Measurements from ENCODE around the gene LTO1.
A peak's percentile ranks its signal among the peaks of the same experiment; 100 is the strongest.

Gene LTO1

GRCh38 chr11:69644071-69644961, 30.8 kb downstream of the LTO1 start:
- no peak for DNase-seq

- DNase-seq, result no peak
These were observed 31.5 kb downstream of the LTO1 start for GRCh38 chr11:69643646-69644045.

- peak; percentile 67 for DNase-seq
These were observed 32.1 kb downstream of the LTO1 start for GRCh38 chr11:69642913-69643632.

DNA sequence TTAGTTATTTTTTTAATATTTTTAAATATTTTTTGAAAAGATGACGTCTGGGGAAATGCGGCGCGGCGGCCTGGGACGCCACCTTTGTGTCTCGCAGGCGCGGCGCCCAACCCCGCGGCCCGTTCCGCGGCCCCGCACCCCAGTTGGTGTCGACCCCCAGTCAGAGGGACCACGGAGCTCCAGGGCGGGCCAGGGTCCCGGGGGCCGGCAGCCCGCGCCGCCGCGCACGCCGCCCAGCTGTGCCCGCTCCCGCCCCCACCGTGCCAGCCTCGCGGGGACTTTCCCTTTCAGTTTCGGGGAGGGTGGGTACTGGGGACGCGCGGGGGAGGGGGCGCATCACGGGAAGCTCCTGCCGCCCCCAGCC, 32.6 kb downstream of the LTO1 start:
- DNase-seq, result peak; percentile 56

GRCh38 chr11:69641681-69642548, 33.2 kb downstream of the LTO1 start:
- DNase-seq, result no peak

DNA sequence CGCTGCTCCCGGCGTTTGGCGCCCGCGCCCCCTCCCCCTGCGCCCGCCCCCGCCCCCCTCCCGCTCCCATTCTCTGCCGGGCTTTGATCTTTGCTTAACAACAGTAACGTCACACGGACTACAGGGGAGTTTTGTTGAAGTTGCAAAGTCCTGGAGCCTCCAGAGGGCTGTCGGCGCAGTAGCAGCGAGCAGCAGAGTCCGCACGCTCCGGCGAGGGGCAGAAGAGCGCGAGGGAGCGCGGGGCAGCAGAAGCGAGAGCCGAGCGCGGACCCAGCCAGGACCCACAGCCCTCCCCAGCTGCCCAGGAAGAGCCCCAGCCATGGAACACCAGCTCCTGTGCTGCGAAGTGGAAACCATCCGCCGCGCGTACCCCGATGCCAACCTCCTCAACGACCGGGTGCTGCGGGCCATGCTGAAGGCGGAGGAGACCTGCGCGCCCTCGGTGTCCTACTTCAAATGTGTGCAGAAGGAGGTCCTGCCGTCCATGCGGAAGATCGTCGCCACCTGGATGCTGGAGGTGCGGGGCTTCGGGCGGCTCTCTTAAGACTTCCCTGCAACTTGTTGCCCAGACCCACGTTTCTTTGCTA, 34.1 kb downstream of the LTO1 start, which contains the start of gene CCND1:
TSS of gene CCND1 (plus strand) at position 162 of the 587 bp plus-strand sequence. CDS start at position 320, 158 bp downstream.
- peak; percentile 50 for DNase-seq

DNA sequence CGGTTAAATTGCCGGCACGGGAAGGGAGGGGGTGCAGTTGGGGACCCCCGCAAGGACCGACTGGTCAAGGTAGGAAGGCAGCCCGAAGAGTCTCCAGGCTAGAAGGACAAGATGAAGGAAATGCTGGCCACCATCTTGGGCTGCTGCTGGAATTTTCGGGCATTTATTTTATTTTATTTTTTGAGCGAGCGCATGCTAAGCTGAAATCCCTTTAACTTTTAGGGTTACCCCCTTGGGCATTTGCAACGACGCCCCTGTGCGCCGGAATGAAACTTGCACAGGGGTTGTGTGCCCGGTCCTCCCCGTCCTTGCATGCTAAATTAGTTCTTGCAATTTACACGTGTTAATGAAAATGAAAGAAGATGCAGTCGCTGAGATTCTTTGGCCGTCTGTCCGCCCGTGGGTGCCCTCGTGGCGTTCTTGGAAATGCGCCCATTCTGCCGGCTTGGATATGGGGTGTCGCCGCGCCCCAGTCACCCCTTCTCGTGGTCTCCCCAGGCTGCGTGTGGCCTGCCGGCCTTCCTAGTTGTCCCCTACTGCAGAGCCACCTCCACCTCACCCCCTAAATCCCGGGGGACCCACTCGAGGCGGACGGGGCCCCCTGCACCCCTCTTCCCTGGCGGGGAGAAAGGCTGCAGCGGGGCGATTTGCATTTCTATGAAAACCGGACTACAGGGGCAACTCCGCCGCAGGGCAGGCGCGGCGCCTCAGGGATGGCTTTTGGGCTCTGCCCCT, 34.7 kb downstream of the LTO1 start:
- DNase-seq, result no peak

- no peak for DNase-seq
These were observed 35.3 kb downstream of the LTO1 start for GRCh38 chr11:69639831-69640230.

DNA sequence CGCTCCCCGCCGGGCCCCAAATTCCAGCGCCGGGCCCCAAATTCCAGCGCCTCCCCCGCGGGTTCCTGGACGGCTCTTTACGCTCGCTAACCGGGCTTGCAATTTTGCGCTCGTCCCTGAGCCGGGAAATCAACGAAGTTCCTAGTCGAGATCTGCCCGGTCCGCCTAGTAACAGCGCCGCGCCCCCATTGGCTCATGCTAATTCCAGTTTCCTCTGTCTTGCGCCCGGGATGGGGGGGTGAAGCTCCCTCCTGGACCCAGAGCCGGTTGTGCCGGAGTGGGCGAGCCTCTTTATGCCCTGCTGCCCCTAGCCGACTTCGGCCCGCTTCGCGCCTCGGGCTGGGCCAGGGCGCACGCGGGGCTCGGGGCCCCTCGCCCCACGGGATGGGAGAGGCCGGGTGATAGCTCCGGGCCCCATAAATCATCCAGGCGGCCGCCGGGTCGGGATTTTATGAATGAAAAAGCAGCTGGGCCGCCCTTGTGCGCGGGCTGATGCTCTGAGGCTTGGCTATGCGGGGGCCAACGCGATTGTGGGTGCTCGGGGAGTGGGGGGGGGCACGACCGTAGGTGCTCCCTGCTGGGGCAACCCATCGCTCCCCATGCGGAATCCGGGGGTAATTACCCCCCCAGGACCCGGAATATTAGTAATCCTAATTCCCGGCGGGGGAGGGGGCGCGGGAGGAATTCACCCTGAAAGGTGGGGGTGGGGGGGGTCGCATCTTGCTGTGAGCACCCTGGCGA, 36.0 kb downstream of the LTO1 start:
- DNase-seq, result no peak

DNA sequence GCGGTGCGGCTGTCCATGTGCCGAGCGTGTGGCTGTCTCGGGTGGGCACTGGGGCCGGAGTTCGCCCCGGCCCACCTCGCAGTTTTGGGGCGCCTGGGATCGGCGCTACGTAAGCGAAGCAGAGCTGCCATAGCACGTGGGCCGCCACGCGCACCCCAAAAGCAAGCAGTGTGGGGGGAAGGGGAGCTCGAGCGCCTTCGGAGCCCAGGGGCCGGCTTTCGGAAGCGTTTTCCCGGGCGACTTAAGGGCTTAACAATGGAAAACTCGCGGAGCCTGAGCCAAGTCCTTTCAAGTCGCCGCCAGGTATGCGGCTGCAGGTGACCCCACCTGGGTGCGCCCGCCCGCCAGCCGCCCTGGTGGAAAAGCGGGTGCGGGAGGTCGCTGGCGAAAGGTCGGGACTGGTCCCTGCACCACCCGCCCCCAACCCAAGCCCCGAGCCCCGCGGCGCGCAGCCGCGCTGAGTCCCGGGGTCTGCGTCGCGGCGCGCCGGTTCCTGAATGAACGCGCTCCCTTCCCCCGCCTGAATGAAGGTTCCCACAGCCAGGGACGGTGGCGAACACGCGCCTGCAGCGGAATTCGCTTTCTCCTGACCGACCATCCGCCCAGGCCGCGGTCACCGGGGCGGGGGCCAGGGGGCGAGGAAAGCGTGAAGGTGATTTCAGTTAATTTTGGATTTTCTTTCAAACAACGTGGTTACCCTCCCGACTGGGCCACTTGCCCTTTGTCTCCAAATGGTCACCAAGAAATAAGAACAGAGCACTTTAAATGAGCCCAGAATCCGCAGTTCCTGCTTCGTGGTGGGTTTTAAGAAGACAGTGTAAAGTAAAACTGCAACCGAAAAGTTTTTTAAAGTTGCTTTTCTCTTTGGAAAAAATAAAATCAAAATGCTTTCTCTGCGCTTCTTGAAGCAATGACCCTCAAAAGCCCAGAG, 36.9 kb downstream of the LTO1 start:
- no peak for DNase-seq

DNA sequence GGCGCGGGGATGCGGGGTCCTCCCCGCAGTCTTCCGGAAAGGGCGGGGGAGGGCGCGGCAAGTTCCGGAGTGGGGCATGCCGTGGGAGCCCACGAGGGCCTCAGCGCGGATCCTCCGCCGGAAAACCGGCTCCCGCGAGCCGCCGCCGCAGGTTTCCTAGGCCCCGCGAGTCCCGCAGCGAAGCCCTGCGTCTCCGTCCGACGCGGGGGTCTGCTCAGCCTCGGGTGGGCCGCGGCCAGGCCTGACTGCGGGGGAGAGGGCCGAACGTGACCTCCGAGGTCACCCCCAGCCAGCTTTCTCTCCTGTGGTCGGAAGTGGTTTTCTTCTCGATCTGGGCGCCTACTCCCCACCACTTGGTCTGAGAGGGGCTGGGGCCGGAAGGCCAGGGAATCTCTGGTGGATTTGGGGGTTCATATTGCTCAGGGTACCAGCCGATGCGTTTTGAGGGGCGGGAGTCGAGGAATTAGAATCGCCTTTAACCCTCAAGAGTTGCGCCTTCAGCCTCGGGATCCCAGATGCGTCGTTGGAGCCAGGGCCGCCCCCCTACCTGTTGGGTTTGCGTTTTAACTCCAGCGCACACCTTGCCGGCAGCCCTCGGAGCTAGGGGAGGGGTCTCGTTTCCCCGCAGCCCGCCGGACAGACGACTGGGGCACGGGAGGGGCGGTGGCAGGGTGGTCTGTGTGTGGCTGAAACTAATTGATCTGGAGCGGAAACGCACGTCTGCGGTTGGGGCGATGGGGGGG, 37.8 kb downstream of the LTO1 start:
- DNase-seq, result no peak

DNA sequence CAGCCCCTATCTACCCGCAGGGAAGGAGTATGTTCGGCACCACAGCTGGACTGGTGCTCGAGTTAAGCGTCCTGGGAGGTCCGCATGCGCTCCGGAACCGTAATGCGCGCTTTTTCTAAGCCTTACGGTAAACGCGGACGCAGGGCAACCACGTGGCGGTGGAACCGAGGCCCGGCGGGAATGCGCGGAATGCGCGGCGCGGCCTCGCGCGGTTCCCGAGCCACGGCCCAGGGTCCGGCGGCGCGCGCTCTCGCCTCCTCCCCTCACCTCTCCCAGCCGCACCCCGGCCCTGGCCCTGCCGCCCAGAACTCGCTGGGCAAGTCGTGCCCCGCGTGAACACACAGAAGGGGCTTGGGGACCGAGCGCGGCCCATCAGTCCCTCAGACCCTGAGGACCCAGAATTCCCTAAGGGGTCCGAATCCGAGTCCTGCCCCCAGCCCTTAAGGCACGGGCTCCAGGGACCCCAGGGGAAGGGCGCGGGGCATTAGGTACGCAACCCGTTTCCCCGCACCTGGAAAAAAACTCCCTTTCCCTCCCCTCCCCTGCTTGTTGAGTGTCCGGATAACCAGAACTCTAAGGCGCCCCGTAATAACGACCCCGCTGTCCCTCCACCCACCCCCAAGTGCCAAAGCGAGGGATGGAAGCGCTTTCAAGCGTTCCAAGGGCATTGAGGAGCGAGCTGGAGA, 38.5 kb downstream of the LTO1 start:
- no peak for DNase-seq

DNA sequence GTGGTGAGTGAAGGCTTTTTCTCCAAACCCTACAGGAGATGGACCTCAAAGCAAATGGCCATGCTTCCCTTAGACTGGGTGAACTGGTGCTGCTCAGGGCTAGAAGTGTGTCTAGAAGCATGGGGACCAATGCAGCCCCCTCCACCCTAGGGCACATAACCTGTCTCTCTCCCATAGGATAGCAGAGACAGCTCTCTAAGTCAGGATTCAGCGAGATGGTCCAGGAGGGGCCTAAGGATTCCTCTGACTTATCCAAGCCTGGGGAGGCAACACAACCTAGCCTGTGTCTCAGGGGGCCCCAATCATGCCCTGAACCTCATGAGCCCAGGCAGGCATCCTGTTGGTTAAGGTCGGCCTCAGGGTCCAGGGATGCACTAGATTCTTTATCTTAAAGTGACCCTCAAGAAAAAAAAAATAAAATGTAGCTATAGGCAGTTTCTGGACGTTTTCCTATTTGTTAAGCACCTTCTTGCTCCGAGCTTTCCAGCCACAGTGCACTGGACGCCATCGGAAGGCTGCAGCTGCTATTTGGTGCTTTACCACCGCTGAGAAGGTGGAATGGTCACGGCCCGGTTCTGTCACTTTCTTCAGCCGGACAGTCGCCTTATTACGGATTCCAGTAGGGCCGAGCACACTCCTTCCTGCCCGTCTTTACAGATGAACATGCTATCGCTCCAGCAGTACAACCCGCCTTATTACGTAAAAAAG, 39.2 kb downstream of the LTO1 start:
- DNase-seq, result no peak

GRCh38 chr11:69635195-69635594, 40.0 kb downstream of the LTO1 start:
- no peak for DNase-seq

DNA sequence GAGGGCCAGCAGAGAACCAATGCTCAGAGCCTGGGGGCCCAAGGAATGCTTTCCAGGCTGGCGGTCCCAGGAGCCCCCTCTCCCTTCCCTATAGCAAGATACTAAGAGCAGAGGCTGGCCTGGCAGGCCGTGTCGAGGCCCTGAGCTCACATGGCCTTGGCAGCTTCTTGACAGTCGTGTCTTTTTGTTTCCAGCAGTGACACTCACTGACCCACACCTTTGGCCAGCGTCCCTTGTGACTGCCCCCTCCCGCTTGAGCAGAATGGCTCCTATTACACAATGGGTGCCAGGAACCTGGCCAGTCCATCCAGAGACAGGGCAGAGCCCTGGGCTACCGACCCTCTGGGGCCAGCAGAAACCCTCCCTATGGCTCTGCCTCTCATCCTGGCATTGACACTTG, 40.6 kb downstream of the LTO1 start:
- DNase-seq, result no peak

DNA sequence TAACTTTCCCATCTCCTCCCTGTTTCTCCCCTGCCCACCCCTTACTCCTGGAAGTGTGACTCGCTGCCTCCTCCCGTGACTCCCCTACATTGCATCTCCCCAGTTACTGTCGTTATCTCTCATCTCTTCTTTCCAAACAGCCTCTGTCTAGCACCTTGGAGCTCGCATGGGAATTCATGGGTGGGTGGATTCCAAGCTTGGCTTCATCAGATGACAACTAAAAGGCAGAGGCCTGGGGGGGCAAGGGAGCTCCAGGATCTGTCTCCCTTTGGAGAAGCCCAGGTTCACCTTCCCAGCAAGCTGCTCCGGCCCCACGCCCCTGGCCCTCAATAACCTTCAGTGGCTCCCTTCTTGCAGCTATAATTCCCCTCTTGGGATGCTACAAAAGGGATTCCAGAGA, 41.1 kb downstream of the LTO1 start:
- no peak for DNase-seq

DNA sequence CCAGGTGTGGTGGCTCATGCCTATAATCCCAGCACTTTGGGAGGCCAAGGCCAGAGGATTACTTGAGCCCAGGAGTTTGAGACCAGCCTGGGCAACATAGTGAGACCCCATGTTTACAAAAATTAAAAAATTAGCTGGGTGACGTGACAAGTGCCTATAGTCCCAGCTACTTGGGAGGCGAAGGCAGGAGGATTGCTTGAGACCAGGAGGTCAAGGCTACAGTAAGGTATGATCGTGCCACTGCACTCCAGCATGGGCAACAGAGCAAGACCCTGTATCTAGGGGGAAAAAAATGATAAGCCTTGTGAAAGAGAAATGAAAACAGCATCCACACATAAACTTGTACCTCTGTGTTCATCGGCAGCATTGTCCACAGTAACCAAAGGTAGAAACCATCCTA, 42.3 kb downstream of the LTO1 start:
- no peak for DNase-seq

DNA sequence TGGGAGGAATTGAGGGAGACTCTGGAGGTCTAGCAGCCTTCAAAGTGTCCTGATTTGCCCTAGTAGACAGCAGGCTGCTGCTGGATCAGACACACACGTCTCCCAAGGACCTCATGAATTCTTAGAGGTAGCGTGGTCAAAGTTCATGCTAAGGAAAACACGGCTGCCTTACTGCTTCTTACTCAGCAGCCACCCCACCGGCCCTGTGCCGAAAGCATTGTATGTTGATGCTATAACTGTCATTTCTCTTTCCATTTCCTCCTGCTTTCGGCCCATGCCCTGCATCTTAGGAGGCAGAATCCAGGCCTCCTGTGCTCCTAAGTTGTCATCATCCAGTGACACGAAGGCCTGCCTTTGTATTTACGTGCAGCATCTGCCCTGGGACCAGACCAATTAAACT, 44.7 kb downstream of the LTO1 start:
- no peak for DNase-seq

All from stimulated activated naive CD4-positive, alpha-beta T cell treated with Interleukin-2 at 50 U/mL for 16 hours (primary cell).